Measurements from ENCODE around the gene PPP2R1B. TPM values are rescaled to one million over a fixed set of nuclear protein-coding genes. Genes with fewer than 3 reads are reported as not detected.

The PPP2R1B gene
- total RNA-seq, 1 donor from 2014 or later: 44.5 TPM

GRCh38 chr11:111693224-111693937 is 72.8 kb downstream of the PPP2R1B start:
- Histone ChIP-seq H3K27ac (ENCODE audit: low read depth, low read length) (no peak overlapping the region), H3K36me3 (ENCODE audit: insufficient read depth, low read length) (peaks cover 6% of the 10 kb centered on the region), H3K4me3 (ENCODE audit: insufficient read depth, low read depth, low read length) (no peak overlapping the region), H3K4me2 (ENCODE audit: low read length) (no peak overlapping the region), H3K9ac (ENCODE audit: low read length) (no peak overlapping the region), H3K27me3 (ENCODE audit: insufficient read depth, low read length) (no peaks in the 10 kb centered on the region), H2AFZ (ENCODE audit: low read depth, low read length) (no peak overlapping the region), H3K4me1 (ENCODE audit: insufficient read depth, low read length) (peaks cover 21% of the 10 kb centered on the region), H4K20me1 (ENCODE audit: insufficient read depth, low read length) (no peaks in the 10 kb centered on the region), H3K9me3 (ENCODE audit: insufficient read depth, low read depth, low read length) (no peaks in the 10 kb centered on the region), H3K79me2 (ENCODE audit: insufficient read depth, low read length) (no peaks in the 10 kb centered on the region)
- Mint-ChIP-seq H3K9me3 (ENCODE audit: unreplicated experiment) (no peaks in the 10 kb centered on the region), H3K27me3 (ENCODE audit: low read depth, unreplicated experiment) (no peaks in the 10 kb centered on the region), H3K36me3 (ENCODE audit: low read depth, unreplicated experiment) (peaks cover 5% of the 10 kb centered on the region), H3K4me1 (ENCODE audit: low read depth, unreplicated experiment) (peaks cover 11% of the 10 kb centered on the region), H3K27ac (ENCODE audit: unreplicated experiment) (no peak overlapping the region), H3K4me3 (ENCODE audit: unreplicated experiment) (no peak overlapping the region)
- no peak for DNase-seq (ENCODE audit: low read depth)
- TF ChIP-seq CTCF (IDR thresholded peaks at IDR 0.05; ENCODE audit: insufficient read depth, low read depth, low read length) (no peak), EZH2 (IDR thresholded peaks at IDR 0.05; ENCODE audit: insufficient read depth, low read length) (no peak)
- no peak for FAIRE-seq

GRCh38 chr11:111691741-111692140 is 74.4 kb downstream of the PPP2R1B start:
- Histone ChIP-seq H3K79me2 (ENCODE audit: insufficient read depth, low read length) (no peaks in the 10 kb centered on the region), H3K4me2 (ENCODE audit: low read length) (no peak overlapping the region), H2AFZ (ENCODE audit: low read depth, low read length) (no peak overlapping the region), H3K4me1 (ENCODE audit: insufficient read depth, low read length) (peaks cover 21% of the 10 kb centered on the region), H3K36me3 (ENCODE audit: insufficient read depth, low read length) (peaks cover 6% of the 10 kb centered on the region), H3K27me3 (ENCODE audit: insufficient read depth, low read length) (no peaks in the 10 kb centered on the region), H3K9ac (ENCODE audit: low read length) (no peak overlapping the region), H3K27ac (ENCODE audit: low read depth, low read length) (no peak overlapping the region), H4K20me1 (ENCODE audit: insufficient read depth, low read length) (no peaks in the 10 kb centered on the region), H3K4me3 (ENCODE audit: insufficient read depth, low read depth, low read length) (no peak overlapping the region), H3K9me3 (ENCODE audit: insufficient read depth, low read depth, low read length) (no peaks in the 10 kb centered on the region)
- FAIRE-seq: no peak
- no peaks in the 10 kb centered on the region for H3K9me3 Mint-ChIP-seq (ENCODE audit: unreplicated experiment)
- no peak for TF ChIP-seq EZH2 (IDR thresholded peaks at IDR 0.05; ENCODE audit: insufficient read depth, low read length)
- TF ChIP-seq CTCF (IDR thresholded peaks at IDR 0.05; ENCODE audit: insufficient read depth, low read depth, low read length): no peak
- no peaks in the 10 kb centered on the region for H3K27me3 Mint-ChIP-seq (ENCODE audit: low read depth, unreplicated experiment)
- H3K4me1 Mint-ChIP-seq (ENCODE audit: low read depth, unreplicated experiment): peaks cover 11% of the 10 kb centered on the region
- no peak for DNase-seq (ENCODE audit: low read depth)
- no peak overlapping the region for H3K4me3 Mint-ChIP-seq (ENCODE audit: unreplicated experiment)
- H3K36me3 Mint-ChIP-seq (ENCODE audit: low read depth, unreplicated experiment): peaks cover 6% of the 10 kb centered on the region
- peak overlapping the region; percentile 16 for H3K27ac Mint-ChIP-seq (ENCODE audit: unreplicated experiment)

GRCh38 chr11:111691176-111691575 is 75.0 kb downstream of the PPP2R1B start:
- Histone ChIP-seq H3K27ac (ENCODE audit: low read depth, low read length) (no peak overlapping the region), H3K9ac (ENCODE audit: low read length) (no peak overlapping the region), H3K4me3 (ENCODE audit: insufficient read depth, low read depth, low read length) (no peak overlapping the region), H4K20me1 (ENCODE audit: insufficient read depth, low read length) (no peaks in the 10 kb centered on the region), H3K27me3 (ENCODE audit: insufficient read depth, low read length) (no peaks in the 10 kb centered on the region), H3K79me2 (ENCODE audit: insufficient read depth, low read length) (no peaks in the 10 kb centered on the region), H3K4me1 (ENCODE audit: insufficient read depth, low read length) (peaks cover 18% of the 10 kb centered on the region), H3K36me3 (ENCODE audit: insufficient read depth, low read length) (peaks cover 6% of the 10 kb centered on the region), H2AFZ (ENCODE audit: low read depth, low read length) (no peak overlapping the region), H3K4me2 (ENCODE audit: low read length) (no peak overlapping the region), H3K9me3 (ENCODE audit: insufficient read depth, low read depth, low read length) (no peaks in the 10 kb centered on the region)
- H3K27ac Mint-ChIP-seq (ENCODE audit: unreplicated experiment): no peak overlapping the region
- TF ChIP-seq EZH2 (IDR thresholded peaks at IDR 0.05; ENCODE audit: insufficient read depth, low read length): no peak
- no peak for TF ChIP-seq CTCF (IDR thresholded peaks at IDR 0.05; ENCODE audit: insufficient read depth, low read depth, low read length)
- no peaks in the 10 kb centered on the region for H3K27me3 Mint-ChIP-seq (ENCODE audit: low read depth, unreplicated experiment)
- FAIRE-seq (no peak), DNase-seq (ENCODE audit: low read depth) (no peak)
- H3K36me3 Mint-ChIP-seq (ENCODE audit: low read depth, unreplicated experiment): peaks cover 6% of the 10 kb centered on the region
- H3K9me3 Mint-ChIP-seq (ENCODE audit: unreplicated experiment): no peaks in the 10 kb centered on the region
- peaks cover 11% of the 10 kb centered on the region for H3K4me1 Mint-ChIP-seq (ENCODE audit: low read depth, unreplicated experiment)
- no peak overlapping the region for H3K4me3 Mint-ChIP-seq (ENCODE audit: unreplicated experiment)

Measured in astrocyte (in vitro differentiated cells and primary cell).